Middle frontal gyrus (tissue), 1 donor: ENCODE data around the gene ANKAR.
"Not testable (repeated sequence)": the region's sequence is repeated elsewhere in the genome, so short reads cannot be mapped to it uniquely, and the experiment has no call there.

Experiments used
- DNase-seq: peaks from one replicate; pipeline ENCODE4 v3.0.0-alpha.2; 2015; ENCODE audit warnings: low spot score; ENCODE audit errors: extremely low spot score

Gene ANKAR

GRCh38 chr2:189658306-189659212 lies 15.9 kb upstream of the ANKAR start:
- DNase-seq: no peak

GRCh38 chr2:189659734-189660133 lies 14.7 kb upstream of the ANKAR start:
- no peak for DNase-seq

- DNase-seq: no peak
Observed at GRCh38 chr2:189660803-189661147, 13.7 kb upstream of the ANKAR start.

DNA sequence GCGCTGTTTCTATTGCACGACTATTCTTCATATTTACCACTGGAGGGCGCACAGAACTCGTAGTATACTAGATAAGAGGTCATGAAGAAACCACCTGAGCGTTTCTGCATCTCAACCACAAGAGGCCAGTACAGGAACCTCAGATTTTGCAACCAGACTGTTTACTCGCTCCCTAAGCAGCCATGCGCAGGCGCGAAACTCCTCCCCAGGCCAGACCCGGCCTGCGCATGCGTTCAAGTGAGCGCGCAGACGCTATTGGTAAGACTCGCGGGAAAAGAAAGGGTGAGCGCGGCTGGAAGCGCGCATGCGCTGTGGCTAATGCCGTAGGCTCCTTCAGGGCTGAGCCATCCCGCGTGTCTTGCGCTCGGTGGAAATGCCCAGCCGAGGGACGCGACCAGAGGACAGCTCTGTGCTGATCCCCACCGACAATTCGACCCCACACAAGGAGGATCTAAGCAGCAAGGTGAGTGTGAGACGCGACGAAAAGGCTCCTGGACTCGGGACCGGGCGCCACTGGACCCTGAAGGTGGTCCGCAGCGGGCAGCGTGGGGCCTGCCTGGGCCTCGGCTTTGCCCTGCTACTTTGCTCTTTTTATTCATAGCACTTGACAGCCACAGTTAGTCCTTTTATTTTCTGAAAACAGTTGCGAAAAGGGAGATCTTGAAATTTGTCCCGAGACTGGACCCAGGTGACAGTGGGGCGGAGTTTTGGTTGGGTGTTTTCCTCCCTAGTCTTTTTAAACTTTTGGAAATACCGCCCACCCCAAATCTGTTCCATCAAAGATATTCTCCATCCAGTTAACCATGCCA lies 13.1 kb upstream of the ANKAR start, which contains the start of gene ASNSD1:
Gene ASNSD1 (plus strand): TSS at position 312 of the 809 bp plus-strand sequence. CDS start 4,674 bp downstream, outside the sequence.
- DNase-seq: peak; percentile 99

- DNase-seq: no peak
Observed at GRCh38 chr2:189661957-189662321, 12.5 kb upstream of the ANKAR start.

DNA sequence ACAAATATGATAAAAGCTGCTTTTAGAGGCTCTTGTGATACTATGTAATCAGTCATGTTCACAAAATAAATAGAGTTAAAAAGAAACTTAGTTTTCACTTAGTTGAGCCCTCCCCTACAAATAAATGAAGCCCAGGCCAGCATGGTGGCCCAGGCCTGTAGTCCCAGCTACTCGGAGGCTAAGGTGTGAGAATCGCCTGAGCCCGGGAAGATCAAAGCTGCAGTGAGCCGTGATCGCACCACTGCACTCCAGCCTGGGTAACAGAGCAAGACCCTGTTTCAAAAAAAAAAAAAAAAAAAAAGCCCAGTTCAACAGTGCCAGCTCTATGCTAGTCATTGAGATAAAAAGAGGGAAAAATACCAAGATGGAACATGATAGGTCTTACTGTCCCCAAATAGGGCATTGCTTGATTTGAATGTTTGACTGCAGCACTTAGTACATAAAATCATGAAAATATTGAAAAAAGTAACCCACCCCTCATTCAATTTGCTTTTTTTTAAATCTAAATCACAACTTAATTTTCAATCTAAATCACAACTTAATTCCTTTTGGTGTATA lies 11.7 kb upstream of the ANKAR start:
- no peak for DNase-seq

DNA sequence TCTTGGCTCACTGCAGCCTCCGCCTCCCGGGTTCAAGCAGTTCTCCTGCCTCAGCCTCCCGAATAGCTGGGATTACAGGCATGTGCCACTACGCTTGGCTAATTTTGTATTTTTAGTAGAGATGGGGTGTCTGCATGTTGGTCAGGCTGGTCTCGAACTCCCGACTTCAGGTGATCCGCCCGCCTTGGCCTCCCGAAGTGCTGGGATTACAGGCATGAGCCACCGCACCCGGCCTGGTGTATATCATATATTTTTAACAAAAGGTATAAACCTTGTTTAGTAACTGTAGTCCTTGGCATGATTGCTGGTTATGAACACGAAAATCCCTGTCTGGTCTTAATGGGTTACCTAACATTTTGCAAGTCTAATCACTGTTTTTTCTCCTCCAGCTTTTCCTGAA lies 11.2 kb upstream of the ANKAR start:
- not testable (repeated sequence) for DNase-seq

DNA sequence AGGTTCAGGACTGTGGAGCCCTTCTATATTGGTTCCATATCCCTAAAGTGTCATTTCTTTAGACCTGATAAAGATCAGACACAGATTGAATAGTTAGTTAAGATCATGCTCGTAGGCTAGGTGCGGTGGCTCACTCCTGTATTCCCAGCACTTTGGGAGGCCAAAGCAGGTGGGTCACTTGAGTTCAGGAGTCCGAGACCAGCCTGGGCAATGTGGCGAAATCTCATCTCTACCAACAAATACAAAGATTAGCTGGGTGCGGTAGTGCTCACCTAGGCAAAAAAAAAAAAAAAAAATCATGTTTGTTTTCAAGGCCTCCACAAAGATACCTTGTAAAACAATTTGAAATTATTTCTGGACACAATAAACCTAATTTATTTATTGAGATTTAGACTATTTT lies 4.6 kb upstream of the ANKAR start:
- DNase-seq: no peak

GRCh38 chr2:189673661-189674373 lies 653 bp upstream of the ANKAR start:
- DNase-seq: no peak

GRCh38 chr2:189676471-189676870 lies 2.0 kb downstream of the ANKAR start:
- no peak for DNase-seq

- no peak for DNase-seq
Observed at GRCh38 chr2:189679226-189679625, 4.8 kb downstream of the ANKAR start.

DNA sequence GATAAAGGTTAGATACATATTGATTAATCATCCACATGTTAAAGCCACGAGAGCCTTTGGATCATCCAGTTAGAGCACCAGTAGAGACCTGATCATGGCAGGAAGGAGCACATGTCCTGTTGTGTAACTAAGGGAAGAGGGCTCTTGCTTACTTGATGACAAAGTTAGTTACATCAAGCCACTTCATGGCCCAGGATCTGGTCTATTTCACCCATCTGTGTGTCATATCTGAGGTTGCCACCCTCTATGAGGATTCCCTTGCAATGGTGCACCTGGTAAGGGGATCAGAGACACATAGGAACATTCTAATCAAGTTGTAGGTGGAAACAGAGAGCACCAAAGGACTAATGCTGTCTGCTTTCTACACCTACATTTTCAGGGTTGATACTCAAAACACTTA lies 6.7 kb downstream of the ANKAR start:
- no peak for DNase-seq

DNA sequence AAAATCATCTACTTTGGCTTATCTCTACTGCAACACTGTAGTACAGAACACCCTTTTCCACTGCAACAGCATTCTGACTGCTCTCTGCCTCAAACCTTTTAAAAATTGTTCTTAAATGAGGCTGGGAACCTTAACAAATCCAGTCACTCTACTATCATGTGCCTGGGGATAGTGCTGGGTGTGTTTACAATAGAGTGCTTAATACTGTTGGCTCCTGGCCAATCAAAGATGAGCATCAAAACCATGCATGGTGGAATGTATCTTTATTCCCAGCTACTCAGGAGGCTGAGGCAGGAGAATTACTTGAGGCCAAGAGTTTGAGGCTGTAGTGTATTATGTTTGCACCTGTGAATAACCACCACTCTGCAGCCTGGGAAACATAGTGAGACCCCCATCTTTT lies 7.4 kb downstream of the ANKAR start:
- no peak for DNase-seq

DNA sequence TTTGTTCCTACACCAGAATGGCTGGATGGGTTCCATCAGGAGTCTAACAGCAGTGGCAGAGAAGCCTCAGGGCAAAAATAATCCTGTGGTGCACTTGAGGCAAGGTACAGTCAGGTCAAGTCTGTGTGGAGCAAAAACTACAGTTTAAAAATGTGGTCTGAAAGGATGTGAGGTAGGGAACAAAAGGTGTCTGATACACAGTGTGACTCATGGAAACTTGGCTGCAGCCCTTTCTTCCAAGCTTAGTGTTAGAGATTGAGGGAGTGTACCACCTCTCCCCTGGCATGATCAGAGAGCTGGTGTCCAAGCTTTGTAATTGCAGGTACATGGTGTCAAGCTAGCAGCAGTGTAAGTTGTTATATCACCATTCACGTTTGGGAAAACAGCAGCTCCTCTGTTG lies 8.9 kb downstream of the ANKAR start:
- DNase-seq: no peak

DNA sequence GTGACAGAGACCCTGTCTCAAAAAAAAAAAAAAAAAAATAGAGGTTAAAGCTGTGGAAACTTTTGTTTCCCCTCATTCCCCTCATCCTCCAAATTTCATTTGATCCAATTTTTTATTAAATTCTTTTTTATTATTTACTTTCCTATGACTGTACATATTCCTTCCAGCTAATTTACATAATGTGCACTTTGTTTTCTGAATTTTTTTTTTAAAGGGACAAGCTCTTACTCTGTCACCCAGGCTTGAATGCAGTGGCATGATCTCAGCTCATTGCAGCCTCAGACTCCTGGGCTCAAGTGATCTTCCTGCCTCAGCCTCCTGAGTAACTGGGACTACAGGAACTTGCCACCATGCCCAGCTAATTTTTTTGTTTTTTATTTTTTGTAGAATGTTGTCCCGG lies 10.3 kb downstream of the ANKAR start:
- no peak for DNase-seq

DNA sequence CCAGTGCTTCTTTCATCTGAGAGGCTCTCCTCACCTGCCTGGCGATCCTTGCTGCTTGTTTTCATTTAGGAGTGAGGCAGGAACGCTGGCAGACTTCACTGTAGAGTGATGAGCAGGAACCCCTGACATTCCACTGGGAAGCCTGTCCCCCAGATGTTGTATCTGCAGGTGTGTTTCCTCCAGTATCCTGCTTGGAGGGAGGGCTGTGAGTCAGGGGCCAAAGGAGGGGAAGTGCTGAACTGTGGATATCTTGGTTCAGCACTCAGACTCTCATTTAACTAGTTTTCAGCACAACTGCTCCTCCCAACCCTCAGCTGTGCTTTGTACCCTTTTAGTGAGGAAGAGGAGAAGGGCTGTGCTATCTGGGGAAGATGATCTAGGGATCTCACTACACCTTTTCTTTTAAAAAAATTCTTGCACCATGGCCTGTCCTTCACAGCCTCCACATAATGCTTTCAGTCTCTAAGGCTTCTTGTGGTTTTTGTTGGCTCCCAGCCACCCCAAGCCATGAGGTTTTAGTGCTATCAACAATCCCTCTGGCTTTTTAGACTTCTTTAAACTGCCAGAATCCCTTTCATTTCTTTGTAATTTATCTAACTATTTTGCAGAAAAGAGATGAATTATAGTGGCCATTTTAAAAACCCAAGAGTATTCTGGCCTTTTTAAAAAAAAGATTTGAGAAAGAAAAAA lies 11.2 kb downstream of the ANKAR start:
- no peak for DNase-seq

GRCh38 chr2:189687796-189688195 lies 13.3 kb downstream of the ANKAR start:
- DNase-seq: not testable (repeated sequence)

DNA sequence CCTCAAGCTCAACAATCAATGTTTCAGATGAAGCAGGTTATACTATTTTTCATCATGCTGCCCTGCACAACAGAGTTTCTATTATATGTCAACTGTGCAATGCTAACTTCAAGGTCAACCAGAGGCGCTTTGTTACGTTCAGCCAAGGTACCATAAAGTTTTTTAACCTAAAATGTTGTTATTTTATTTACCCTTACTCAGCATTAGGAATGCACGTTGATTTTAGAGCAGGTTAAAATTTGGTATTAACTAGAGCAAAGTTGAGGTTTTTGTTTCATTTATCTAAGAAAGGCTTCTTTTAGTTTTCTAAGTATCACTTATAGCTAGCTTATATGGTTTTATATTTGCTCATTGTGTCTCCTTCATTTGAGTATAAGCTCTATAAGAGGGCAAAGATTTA lies 21.8 kb downstream of the ANKAR start:
- DNase-seq: no peak

DNA sequence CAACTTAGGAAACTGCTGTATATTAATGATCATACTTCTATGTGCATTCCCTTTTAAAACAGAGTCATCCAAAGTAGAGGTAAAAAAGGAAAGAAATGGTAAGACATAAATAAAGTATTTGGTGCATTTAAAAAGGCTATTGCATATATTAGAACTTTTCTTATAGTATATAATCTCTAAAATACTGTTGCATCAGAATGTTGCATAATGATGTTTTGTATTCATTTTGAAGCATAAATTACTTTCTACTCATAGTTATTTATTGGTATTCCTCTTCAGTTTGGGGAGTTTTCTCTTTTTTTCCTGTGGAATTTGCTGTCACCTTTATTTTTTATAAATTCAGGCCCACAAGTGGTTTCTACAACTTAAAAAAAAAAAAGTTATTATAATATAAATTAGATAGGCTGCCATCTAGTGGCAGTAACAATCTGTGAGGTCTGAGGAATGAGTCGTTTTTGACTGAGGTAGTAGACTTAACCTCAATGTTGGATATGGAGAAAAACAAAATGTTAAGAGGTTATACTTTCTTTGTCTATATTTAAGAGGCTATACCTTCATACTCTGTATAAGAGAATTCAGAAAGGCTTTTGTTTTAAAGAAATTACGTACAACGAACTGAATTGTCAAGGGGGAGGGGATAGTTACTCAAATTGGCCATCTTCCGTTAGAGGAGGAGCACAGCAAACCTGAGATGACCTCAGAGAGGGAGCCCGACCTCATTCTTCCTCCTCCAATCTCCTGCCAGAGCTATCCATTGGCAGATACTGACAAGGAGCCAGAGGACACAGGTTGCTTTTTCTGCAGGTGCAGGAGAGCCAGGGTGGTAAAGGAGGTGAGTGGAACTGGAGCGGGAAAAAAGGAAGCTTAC lies 23.8 kb downstream of the ANKAR start:
- no peak for DNase-seq

GRCh38 chr2:189700681-189701080 lies 26.2 kb downstream of the ANKAR start:
- no peak for DNase-seq
